NB4 (cell line): Measurements from ENCODE around the gene MYLK.

Experiments used
- DNase-seq: peaks from one replicate; pipeline ENCODE4 v3.0.0; 2010; ENCODE audit warnings: low read depth
- H3K4me3 ChIP-seq: one replicate; pipeline ENCODE4 v1.5.1; 2011; ENCODE audit warnings: mild to moderate bottlenecking, low read depth, low read length, moderate library complexity
- MAX ChIP-seq: IDR thresholded peaks from 2 replicates; pipeline ENCODE4 v1.6.1; 2011; ENCODE audit warnings: low read depth, low read length
- MYC ChIP-seq: IDR thresholded peaks from 2 replicates; pipeline ENCODE4 v1.6.1; 2011; ENCODE audit warnings: low read depth, low read length
- POLR2A ChIP-seq: IDR thresholded peaks from 2 replicates; pipeline ENCODE4 v1.6.1; 2011; ENCODE audit warnings: mild to moderate bottlenecking; ENCODE audit not compliant: insufficient read length; ENCODE audit errors: extremely low read depth
- TF ChIP-seq, protein P1 (sequence below): IDR thresholded peaks from one replicate; pipeline ENCODE4 v1.5.1; 2012; ENCODE audit warnings: low read depth, low read length

MYLK gene

DNA sequence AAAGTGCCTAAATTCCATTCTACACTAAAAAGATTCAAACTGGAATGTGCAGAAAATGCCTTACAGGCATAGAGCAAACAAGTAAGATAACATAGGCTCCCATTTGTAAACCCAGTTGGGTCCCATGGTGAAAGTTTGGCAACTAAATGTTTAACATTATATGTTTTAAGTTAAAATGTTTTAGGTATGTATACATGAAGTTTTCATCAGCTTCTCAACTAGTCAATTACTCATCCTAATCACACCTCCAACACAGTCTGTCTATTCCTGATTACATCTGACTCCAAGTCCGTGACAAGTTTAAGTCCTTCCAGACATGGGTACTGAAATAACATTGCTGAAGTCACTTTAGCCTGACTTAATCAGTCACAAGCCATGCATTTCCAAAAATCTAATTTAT lies 25.0 kb downstream of the MYLK start:
- H3K4me3 ChIP-seq: no peak overlapping the region
- no peak for DNase-seq
- TF ChIP-seq, protein P1, sequence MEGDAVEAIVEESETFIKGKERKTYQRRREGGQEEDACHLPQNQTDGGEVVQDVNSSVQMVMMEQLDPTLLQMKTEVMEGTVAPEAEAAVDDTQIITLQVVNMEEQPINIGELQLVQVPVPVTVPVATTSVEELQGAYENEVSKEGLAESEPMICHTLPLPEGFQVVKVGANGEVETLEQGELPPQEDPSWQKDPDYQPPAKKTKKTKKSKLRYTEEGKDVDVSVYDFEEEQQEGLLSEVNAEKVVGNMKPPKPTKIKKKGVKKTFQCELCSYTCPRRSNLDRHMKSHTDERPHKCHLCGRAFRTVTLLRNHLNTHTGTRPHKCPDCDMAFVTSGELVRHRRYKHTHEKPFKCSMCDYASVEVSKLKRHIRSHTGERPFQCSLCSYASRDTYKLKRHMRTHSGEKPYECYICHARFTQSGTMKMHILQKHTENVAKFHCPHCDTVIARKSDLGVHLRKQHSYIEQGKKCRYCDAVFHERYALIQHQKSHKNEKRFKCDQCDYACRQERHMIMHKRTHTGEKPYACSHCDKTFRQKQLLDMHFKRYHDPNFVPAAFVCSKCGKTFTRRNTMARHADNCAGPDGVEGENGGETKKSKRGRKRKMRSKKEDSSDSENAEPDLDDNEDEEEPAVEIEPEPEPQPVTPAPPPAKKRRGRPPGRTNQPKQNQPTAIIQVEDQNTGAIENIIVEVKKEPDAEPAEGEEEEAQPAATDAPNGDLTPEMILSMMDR: no peak
- no peak for TF ChIP-seq MAX
- TF ChIP-seq POLR2A: no peak
- TF ChIP-seq MYC: no peak

DNA sequence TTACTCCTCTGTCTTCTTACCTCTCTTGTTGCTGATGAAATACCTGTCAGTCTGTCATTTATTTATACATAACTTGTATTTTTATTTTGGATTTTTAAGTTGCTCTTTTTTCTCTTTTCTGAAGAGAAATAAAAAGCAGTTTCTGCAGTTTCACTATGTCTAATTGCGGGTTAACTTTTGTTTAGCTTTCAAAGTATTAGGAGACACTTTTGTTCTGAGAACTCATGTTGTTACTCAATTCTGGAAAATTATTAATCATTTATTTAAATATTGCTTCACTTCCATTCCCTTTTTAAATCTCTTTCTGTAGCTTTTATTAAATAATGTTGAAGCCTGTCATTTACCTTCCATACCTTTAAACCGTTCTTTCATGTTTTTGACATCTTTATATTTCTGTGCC lies 29.2 kb downstream of the MYLK start:
- no peak for DNase-seq
- TF ChIP-seq, protein P1: no peak
- TF ChIP-seq MAX: no peak
- no peak for TF ChIP-seq MYC
- TF ChIP-seq POLR2A: no peak
- no peak overlapping the region for H3K4me3 ChIP-seq

- H3K4me3 ChIP-seq: no peak overlapping the region
- TF ChIP-seq MYC: no peak
- TF ChIP-seq POLR2A: no peak
- TF ChIP-seq, protein P1: no peak
- TF ChIP-seq MAX: no peak
- DNase-seq: no peak
These were observed 30.3 kb downstream of the MYLK start for GRCh38 chr3:123853686-123854372.

- DNase-seq: no peak
- no peak overlapping the region for H3K4me3 ChIP-seq
These were observed 36.9 kb downstream of the MYLK start for GRCh38 chr3:123847209-123847608.

GRCh38 chr3:123843668-123844067 lies 40.5 kb downstream of the MYLK start:
- no peak overlapping the region for H3K4me3 ChIP-seq
- TF ChIP-seq MAX: no peak
- TF ChIP-seq MYC: no peak
- TF ChIP-seq POLR2A: no peak
- TF ChIP-seq, protein P1: no peak
- no peak for DNase-seq

More at GRCh38 chr3:123847209-123847608, 36.9 kb downstream of the MYLK start:
- TF ChIP-seq MAX: no peak
- TF ChIP-seq, protein P1: no peak
- no peak for TF ChIP-seq MYC
- TF ChIP-seq POLR2A: no peak

DNA sequence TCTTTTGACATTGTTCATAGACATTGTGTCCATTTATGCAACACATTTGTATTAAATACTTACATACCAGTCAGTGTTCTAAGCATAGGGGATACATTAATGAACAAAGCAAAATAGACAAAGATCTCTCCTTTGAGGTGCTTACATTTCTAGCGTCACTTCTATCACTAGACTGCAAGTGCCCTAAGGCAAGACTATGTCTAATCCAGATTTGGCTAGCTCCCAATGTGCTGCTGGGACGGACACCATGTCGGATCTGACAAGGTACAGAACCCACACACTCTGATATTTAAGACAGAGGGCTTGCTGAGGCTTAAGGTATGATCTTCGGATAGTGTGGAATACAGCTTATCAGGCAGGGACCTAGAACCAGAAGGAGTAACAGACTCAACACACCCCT lies 41.4 kb downstream of the MYLK start:
- H3K4me3 ChIP-seq: no peak overlapping the region
- TF ChIP-seq, protein P1: no peak
- DNase-seq: no peak
